H1 (cell line): ENCODE results near the gene COL27A1. TPM values are rescaled to one million over a fixed set of nuclear protein-coding genes. Genes with fewer than 3 reads are reported as not detected.

ENCODE experiments used
- CTCF ChIA-PET: fragments of 300-600 bp; sonication (Branson Sonifier 250); formaldehyde crosslinking; loops from one replicate; lab custom pipeline; 2021; ENCODE audit not compliant: partially characterized antibody; lab: Charles Lee
- POLR2A ChIA-PET: fragments of 300-600 bp; sonication (Branson Sonifier 250); formaldehyde crosslinking; loops from one replicate; lab custom pipeline; 2021; ENCODE audit warnings: inconsistent platforms; ENCODE audit not compliant: partially characterized antibody; lab: Charles Lee
- DNase-seq, 2 experiments: peaks; one replicate each; pipeline versions ENCODE4 v3.0.0 to v3.0.0-alpha.2; 2010 to 2022; ENCODE audit warnings: low spot score in 2 of 2, low read depth in 1 of 2, mixed read lengths in 1 of 2
- FAIRE-seq: peaks from 2 replicates; lab custom pipeline; 2011; peaks lifted over from hg19 to GRCh38; lab: Jason Lieb, UNC
- H2AFZ ChIP-seq: 2 replicates; pipeline ENCODE4 v1.8.1; 2012; ENCODE audit warnings: low read length, inconsistent platforms
- H2AK5ac ChIP-seq: 2 replicates; pipeline ENCODE4 v1.6.1; 2013; ENCODE audit warnings: low read depth, low read length
- H2BK120ac ChIP-seq: replicated peaks from 2 replicates; pipeline ENCODE3; 2013; ENCODE audit warnings: low read depth, low read length, inconsistent platforms
- H2BK12ac ChIP-seq: 2 replicates; pipeline ENCODE4 v1.6.1; 2013; ENCODE audit warnings: low read depth, low read length
- H2BK15ac ChIP-seq: 2 replicates; pipeline ENCODE4 v1.6.1; 2013; ENCODE audit warnings: low read length
- H2BK20ac ChIP-seq: 2 replicates; pipeline ENCODE4 v1.6.1; 2013; ENCODE audit warnings: low read length
- H2BK5ac ChIP-seq: 2 replicates; pipeline ENCODE4 v1.6.1; 2013; ENCODE audit warnings: low read depth, low read length
- H3K14ac ChIP-seq: 2 replicates; pipeline ENCODE4 v1.6.1; 2013; ENCODE audit warnings: inconsistent platforms; ENCODE audit not compliant: insufficient read length
- H3K18ac ChIP-seq: 2 replicates; pipeline ENCODE4 v1.6.1; 2013; ENCODE audit warnings: low read length; ENCODE audit errors: extremely low read depth
- H3K23ac ChIP-seq: 2 replicates; pipeline ENCODE4 v1.6.1; 2013; ENCODE audit warnings: inconsistent platforms; ENCODE audit not compliant: insufficient read length
- H3K23me2 ChIP-seq: 2 replicates; pipeline ENCODE4 v1.6.1; 2013; ENCODE audit warnings: low read depth, low read length
- H3K27ac ChIP-seq: 2 replicates; pipeline ENCODE4 v1.6.1; 2011; ENCODE audit warnings: low read depth, low read length, inconsistent platforms
- H3K27me3 ChIP-seq, 4 experiments: replicated peaks in 1 of 4; 1 replicate in 1 of 4; 2 replicates in 3 of 4; pipeline versions ENCODE4 v1.6.1 to v1.8.1; 2011 to 2013; ENCODE audit warnings: low read length in 3 of 4, mild to moderate bottlenecking in 3 of 4, inconsistent platforms in 2 of 4, mixed read lengths in 2 of 4, moderate library complexity in 1 of 4; ENCODE audit not compliant: control insufficient read depth in 3 of 4, insufficient read depth in 3 of 4; ENCODE audit errors: extremely low read depth in 1 of 4
- H3K36me3 ChIP-seq, 4 experiments: 2 replicates each; pipeline versions ENCODE4 v1.6.1 to v1.8.1; 2011 to 2013; ENCODE audit warnings: mild to moderate bottlenecking in 4 of 4, low read length in 3 of 4, moderate library complexity in 2 of 4, control low read depth in 1 of 4, inconsistent platforms in 1 of 4; ENCODE audit not compliant: insufficient read depth in 4 of 4, control insufficient read depth in 2 of 4
- H3K4ac ChIP-seq: replicated peaks from 2 replicates; pipeline ENCODE3; 2013; ENCODE audit warnings: low read length, low read depth, mixed read lengths, inconsistent platforms; ENCODE audit not compliant: insufficient read length
- H3K4me1 ChIP-seq, 4 experiments: replicated peaks in 1 of 4; 1 replicate in 1 of 4; 2 replicates in 3 of 4; pipeline versions ENCODE4 v1.6.1 to v1.8.1; 2011 to 2013; ENCODE audit warnings: low read length in 3 of 4, inconsistent platforms in 2 of 4, mixed read lengths in 1 of 4; ENCODE audit not compliant: insufficient read depth in 4 of 4, control insufficient read depth in 3 of 4
- H3K4me2 ChIP-seq, 2 experiments: 2 replicates each; pipeline versions ENCODE4 v1.6.1 to v1.8.1; 2011 to 2013; ENCODE audit warnings: low read depth in 2 of 2, low read length in 2 of 2, control low read depth in 1 of 2, inconsistent platforms in 1 of 2, mild to moderate bottlenecking in 1 of 2; ENCODE audit not compliant: insufficient read depth in 1 of 2
- H3K4me3 ChIP-seq, 4 experiments: fragments of 200-600, 300-600 bp in 1 of 4; sonication (generic), shearing (Covaris generic), sonication (Bioruptor Twin) in 1 of 4; 2 replicates each; pipeline versions ENCODE4 v1.5.1 to v1.8.1; 2011 to 2016; ENCODE audit warnings: low read length in 4 of 4, low read depth in 3 of 4, control low read depth in 2 of 4, inconsistent platforms in 2 of 4, mild to moderate bottlenecking in 2 of 4, mixed read lengths in 1 of 4, moderate library complexity in 1 of 4; ENCODE audit not compliant: insufficient read depth in 2 of 4; ENCODE audit errors: extremely low read depth in 1 of 4
- H3K56ac ChIP-seq: replicated peaks from 2 replicates; pipeline ENCODE3; 2013; ENCODE audit warnings: low read depth, mild to moderate bottlenecking, mixed read lengths, low read length, inconsistent platforms; ENCODE audit not compliant: insufficient read length
- H3K79me1 ChIP-seq: 2 replicates; pipeline ENCODE4 v1.6.1; 2013; ENCODE audit warnings: low read depth, low read length, control low read depth
- H3K79me2 ChIP-seq, 2 experiments: 2 replicates each; pipeline versions ENCODE4 v1.6.1 to v1.8.1; 2012 to 2013; ENCODE audit warnings: low read length in 2 of 2, mild to moderate bottlenecking in 2 of 2, inconsistent platforms in 1 of 2; ENCODE audit not compliant: insufficient read depth in 2 of 2, control insufficient read depth in 1 of 2
- H3K9ac ChIP-seq, 4 experiments: replicated peaks in 1 of 4; 1 replicate in 1 of 4; 2 replicates in 3 of 4; pipeline versions ENCODE4 v1.6.1 to v1.8.1; 2011 to 2013; ENCODE audit warnings: low read depth in 3 of 4, low read length in 3 of 4, control low read depth in 2 of 4, mild to moderate bottlenecking in 2 of 4, moderate library complexity in 2 of 4, inconsistent platforms in 1 of 4; ENCODE audit errors: extremely low read depth in 1 of 4
- H3K9me3 ChIP-seq, 2 experiments: 2 replicates each; pipeline versions ENCODE4 v1.6.1 to v1.8.1; 2012 to 2013; ENCODE audit warnings: mild to moderate bottlenecking in 2 of 2, moderate library complexity in 2 of 2, control low read depth in 1 of 2, inconsistent platforms in 1 of 2, low read depth in 1 of 2, low read length in 1 of 2, mixed read lengths in 1 of 2; ENCODE audit not compliant: insufficient read depth in 2 of 2
- H4K20me1 ChIP-seq, 2 experiments: replicated peaks in 1 of 2; 2 replicates each; pipeline versions ENCODE3 to v1.8.1; 2011 to 2013; ENCODE audit warnings: inconsistent platforms in 2 of 2, low read length in 2 of 2, mild to moderate bottlenecking in 1 of 2; ENCODE audit not compliant: insufficient read depth in 2 of 2, control insufficient read depth in 1 of 2
- H4K5ac ChIP-seq: 2 replicates; pipeline ENCODE4 v1.6.1; 2013; ENCODE audit warnings: low read length, low read depth, mixed read lengths, inconsistent platforms; ENCODE audit not compliant: insufficient read length
- H4K8ac ChIP-seq: 2 replicates; pipeline ENCODE4 v1.8.0; 2013; ENCODE audit warnings: mild to moderate bottlenecking, moderate library complexity, low read length, inconsistent platforms; ENCODE audit not compliant: insufficient read depth; ENCODE audit errors: extremely low read depth
- H4K91ac ChIP-seq: replicated peaks from 2 replicates; pipeline ENCODE3; 2013; ENCODE audit warnings: low read length, mixed read lengths, inconsistent platforms; ENCODE audit not compliant: insufficient read length
- KDM1A ChIP-seq: fragments of 200-600, 300-600 bp; sonication (generic); IDR thresholded peaks from 2 replicates; pipeline ENCODE4 v1.7.1; 2016; ENCODE audit warnings: mild to moderate bottlenecking, low read length, borderline replicate concordance
- NRF1 ChIP-seq: IDR thresholded peaks from 2 replicates; pipeline ENCODE4 v1.6.1; 2011; ENCODE audit warnings: mild to moderate bottlenecking, low read depth, low read length, improper control_type of control experiment
- POLR2AphosphoS5 ChIP-seq: IDR thresholded peaks from 2 replicates; pipeline ENCODE4 v1.6.1; 2011; ENCODE audit warnings: low read depth, low read length
- WGBS, 2 experiments: shearing (Covaris generic) in 1 of 2; methylation state at CpG; one replicate each; pipeline versions ENCODE4 v1.1.6 to v1.1.7; 2013 to 2015; ENCODE audit warnings: low lambda C conversion rate in 2 of 2, mixed read lengths in 2 of 2, inconsistent platforms in 1 of 2, low coverage in 1 of 2, missing lambda C conversion rate in 1 of 2; ENCODE audit not compliant: insufficient replicate concordance in 2 of 2, insufficient coverage in 1 of 2, insufficient read length in 1 of 2; ENCODE audit errors: extremely low coverage in 1 of 2, missing lambda C conversion rate in 1 of 2; 5-methylcytosine and 5-hydroxymethylcytosine counted together
- polyA plus RNA-seq, 7 experiments: library from polyadenylated mRNA; depleted of rRNA in 3 of 7; stranded (reverse) in 5 of 7; unstranded in 2 of 7; fragments of >200 nt in 5 of 7; fragments of 200-250 nt in 2 of 7; gene quantifications; 1 replicate in 5 of 7; 2 replicates in 1 of 7; 4 replicates in 1 of 7; pipeline versions ENCODE4 v1.2.1 to v1.2.3, GENCODE V29; 2011 to 2013; ENCODE audit warnings: missing spikeins in 2 of 7, mixed read lengths in 2 of 7
- total RNA-seq: library from RNA; stranded (reverse); fragmentation: NEBNext Ultra II Directional; extraction: Animal tissue kit (Norgen Biotek cat#: 25700); gene quantifications from 2 replicates; pipeline ENCODE4 v1.2.1, GENCODE V29; 2021

COL27A1 gene
- total and polyA plus RNA-seq, 2 of the 8 experiments (the other 6 are each of a cell fraction or from before 2014, with no cell fraction given), result 15.1 to 22.8 TPM

GRCh38 chr9:114310471-114311450 lies 155.4 kb downstream of the COL27A1 start:
- H2BK5ac ChIP-seq, result no peak overlapping the region
- no peak overlapping the region for H3K18ac ChIP-seq
- H3K14ac ChIP-seq, result no peak overlapping the region
- no peak overlapping the region for H3K56ac ChIP-seq
- H3K4ac ChIP-seq, result no peak overlapping the region
- ChIA-PET POLR2A (interaction anchor here (0.8 kb wide), 1 partner anchor 8 kb away, joined by 3 read pairs; no protein-coding TSS in a partner anchor), CTCF (interaction anchor here (0.6 to 0.8 kb wide), 3 partner anchors 46 to 213 kb away, joined by 3 read pairs; no protein-coding TSS in a partner anchor)
- no peak overlapping the region for H3K4me3 ChIP-seq
- H4K20me1 ChIP-seq, result no peaks in the 10 kb centered on the region
- H4K8ac ChIP-seq, result peak overlapping the region; percentile 76; the same call in 1 of the 2 replicates
- H3K4me2 ChIP-seq, result no peak overlapping the region
- H3K36me3 ChIP-seq, result no peaks in the 10 kb centered on the region; a peak in 2 of 8 replicates
- H3K23me2 ChIP-seq, result no peaks in the 10 kb centered on the region
- H3K79me2 ChIP-seq, result no peaks in the 10 kb centered on the region
- H3K27ac ChIP-seq, result no peak overlapping the region
- H2AFZ ChIP-seq, result no peak overlapping the region
- no peaks in the 10 kb centered on the region for H3K27me3 ChIP-seq
- no peak overlapping the region for H3K23ac ChIP-seq
- H3K4me1 ChIP-seq, result no peaks in the 10 kb centered on the region; a peak in 1 of 7 replicates
- no peaks in the 10 kb centered on the region for H3K79me1 ChIP-seq
- H2BK20ac ChIP-seq, result no peak overlapping the region
- FAIRE-seq (no peak), DNase-seq (peak in 1 of 2 experiments; percentile 30)
- WGBS, 2 experiments, result 86% methylated on average over 22 of the region's 22 CpGs; no CpG with 5 or more reads in 1 of the 2 experiments
- H2AK5ac ChIP-seq, result no peak overlapping the region
- no peak overlapping the region for H4K5ac ChIP-seq
- H3K9ac ChIP-seq, result no peak overlapping the region
- no peak overlapping the region for H2BK120ac ChIP-seq
- no peak overlapping the region for H2BK12ac ChIP-seq
- H4K91ac ChIP-seq, result no peak overlapping the region
- no peak overlapping the region for H2BK15ac ChIP-seq
- H3K9me3 ChIP-seq, result no peaks in the 10 kb centered on the region
- no peak for TF ChIP-seq KDM1A
- TF ChIP-seq POLR2AphosphoS5, result no peak
- no peak for TF ChIP-seq NRF1
